Colonic mucosa (tissue), 4 donors: ENCODE measurements around the gene AVPR2. TPM values are rescaled to one million over a fixed set of nuclear protein-coding genes. Genes with fewer than 3 reads are reported as not detected.

Source experiments
- DNase-seq: peaks from one replicate; pipeline ENCODE4 v3.0.0-alpha.2; 2020
- H3K27ac ChIP-seq: fragments of 200-600 bp; one replicate; pipeline ENCODE4 v1.8.0; 2021
- H3K27me3 ChIP-seq: fragments of 200-600 bp; one replicate; pipeline ENCODE4 v1.8.0; 2021
- H3K36me3 ChIP-seq: fragments of 200-600 bp; one replicate; pipeline ENCODE4 v1.8.0; 2021
- H3K4me1 ChIP-seq: fragments of 200-600 bp; one replicate; pipeline ENCODE4 v1.8.0; 2021; ENCODE audit warnings: mild to moderate bottlenecking
- H3K4me3 ChIP-seq: fragments of 200-600 bp; one replicate; pipeline ENCODE4 v1.8.0; 2021
- H3K9ac ChIP-seq, 2 donors: one replicate each; pipeline ENCODE4 v1.7.0; 2013; ENCODE audit warnings: control low read depth in 2 of 2, low read depth in 2 of 2, low read length in 2 of 2
- H3K9me3 ChIP-seq: fragments of 200-600 bp; one replicate; pipeline ENCODE4 v1.8.0; 2021
- CTCF ChIP-seq: fragments of 200-600 bp; IDR thresholded peaks from one replicate; pipeline ENCODE4 v1.8.0; 2022; ENCODE audit warnings: antibody characterized with exemption, mild to moderate bottlenecking
- intact Hi-C: fragments of 100-400 bp; cut with DNase I; formaldehyde crosslinking; loops from one replicate; pipeline ENCODE4 v1.14.1; 2022
- total RNA-seq, 2 donors: library from RNA; stranded (reverse); fragmentation: NEBNext Ultra II Directional in 1 of 2; extraction: Animal tissue kit (Norgen Biotek cat#: 25700) in 1 of 2; gene quantifications; one replicate each; pipeline ENCODE4 v1.2.1, GENCODE V29; 2021
- donor health status: healthy.
- donor health status: DM: no; HTN: no; CAD: no.
- donor health status: DM: no; HTN: no; CAD: no.

Gene AVPR2
- total RNA-seq, 2 donors from 2014 or later, result 0.24 TPM; not detected in 1

- Histone ChIP-seq H3K4me1 (no peaks in the 10 kb centered on the region), H3K27me3 (peaks cover 39% of the 10 kb centered on the region), H3K36me3 (no peaks in the 10 kb centered on the region), H3K4me3 (no peak overlapping the region), H3K27ac (no peak overlapping the region), H3K9me3 (no peaks in the 10 kb centered on the region), H3K9ac (no peak overlapping the region)
- no peak for DNase-seq
- TF ChIP-seq CTCF, result no peak
- intact Hi-C loops, result no loop called here
These were observed 17.1 kb upstream of the AVPR2 start for GRCh38 chrX:153887385-153887784.

- intact Hi-C loops, result no loop called here
- Histone ChIP-seq H3K27ac (no peak overlapping the region), H3K9ac (no peak overlapping the region), H3K9me3 (no peaks in the 10 kb centered on the region), H3K36me3 (no peaks in the 10 kb centered on the region), H3K4me1 (no peaks in the 10 kb centered on the region), H3K27me3 (peaks cover 32% of the 10 kb centered on the region), H3K4me3 (no peak overlapping the region)
- no peak for DNase-seq
- TF ChIP-seq CTCF, result no peak
These were observed 16.1 kb upstream of the AVPR2 start for GRCh38 chrX:153888344-153888743.

GRCh38 chrX:153889123-153889522 is 15.3 kb upstream of the AVPR2 start:
- no peak overlapping the region for H3K4me3 ChIP-seq
- H3K36me3 ChIP-seq, result no peaks in the 10 kb centered on the region
- TF ChIP-seq CTCF, result no peak
- H3K9me3 ChIP-seq, result no peaks in the 10 kb centered on the region
- intact Hi-C loops, result no loop called here
- no peaks in the 10 kb centered on the region for H3K4me1 ChIP-seq
- H3K9ac ChIP-seq, result no peak overlapping the region
- peaks cover 24% of the 10 kb centered on the region for H3K27me3 ChIP-seq
- no peak for DNase-seq
- no peak overlapping the region for H3K27ac ChIP-seq

GRCh38 chrX:153897899-153898298 is 6.6 kb upstream of the AVPR2 start:
- DNase-seq, result no peak
- no peak overlapping the region for H3K27ac ChIP-seq
- intact Hi-C loops, result no loop called here

GRCh38 chrX:153900831-153901752 is 3.4 kb upstream of the AVPR2 start:
- H3K9ac ChIP-seq, result no peak overlapping the region
- no peaks in the 10 kb centered on the region for H3K36me3 ChIP-seq
- H3K4me1 ChIP-seq, result no peaks in the 10 kb centered on the region
- H3K27me3 ChIP-seq, result no peaks in the 10 kb centered on the region
- H3K27ac ChIP-seq, result no peak overlapping the region
- TF ChIP-seq CTCF, result no peak
- intact Hi-C loops, result no loop called here
- H3K4me3 ChIP-seq, result no peak overlapping the region
- peak; percentile 53 for DNase-seq
- no peaks in the 10 kb centered on the region for H3K9me3 ChIP-seq

More at GRCh38 chrX:153897899-153898298, 6.6 kb upstream of the AVPR2 start:
- no peak for TF ChIP-seq CTCF
- H3K9ac ChIP-seq, result no peak overlapping the region
- H3K4me1 ChIP-seq, result no peaks in the 10 kb centered on the region
- H3K27me3 ChIP-seq, result no peaks in the 10 kb centered on the region
- H3K36me3 ChIP-seq, result no peaks in the 10 kb centered on the region
- H3K4me3 ChIP-seq, result no peak overlapping the region
- no peaks in the 10 kb centered on the region for H3K9me3 ChIP-seq
